ENCODE results near the gene SPATA13. TPM values are rescaled to one million over a fixed set of nuclear protein-coding genes. Genes with fewer than 3 reads are reported as not detected.
"Not testable (repeated sequence)": the region's sequence is repeated elsewhere in the genome, so short reads cannot be mapped to it uniquely, and the experiment has no call there.

Gene SPATA13
- 11.6 TPM for total RNA-seq
- long read RNA-seq, full-length matches to known transcripts, result 10 of 25 reads
- long read RNA-seq, partial matches to known transcripts, result 4 of 25 reads
- long read RNA-seq, other reads (novel, unspliced or antisense), result 11 of 25 reads

DNA sequence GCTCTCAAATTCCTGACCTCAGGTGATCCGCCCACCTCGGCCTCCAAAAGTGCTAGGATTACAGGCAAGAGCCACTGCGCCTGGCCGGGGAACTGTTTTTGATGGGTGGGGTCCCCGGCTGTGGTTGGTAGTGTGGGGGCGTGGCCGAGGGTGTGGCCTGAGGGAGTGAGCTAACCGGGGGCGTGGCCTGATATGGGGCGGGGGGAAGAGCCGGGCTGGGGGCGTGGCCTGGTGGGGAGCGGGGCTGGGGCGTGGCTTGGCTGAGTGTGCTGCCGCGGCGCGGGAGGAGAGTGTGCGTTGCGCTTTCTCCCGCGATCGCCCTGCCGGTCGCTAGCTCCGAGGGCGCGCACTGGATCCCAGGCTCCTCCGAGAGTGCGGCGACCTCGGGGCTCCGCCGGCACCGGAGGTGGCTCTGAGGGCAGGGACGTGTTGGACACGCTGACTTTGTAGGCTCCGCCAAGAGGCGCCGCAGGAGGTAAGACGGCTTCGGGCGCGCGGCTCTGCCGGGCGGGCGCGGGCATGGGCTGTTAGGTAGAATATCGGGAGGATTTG lies at the start of gene SPATA13:
Gene SPATA13, plus strand, starts transcription at position 263 of the 552 bp plus-strand sequence. CDS start 62,210 bp downstream, outside the sequence.
- DNase-seq (ENCODE audit: low spot score), result peak; percentile 98

DNA sequence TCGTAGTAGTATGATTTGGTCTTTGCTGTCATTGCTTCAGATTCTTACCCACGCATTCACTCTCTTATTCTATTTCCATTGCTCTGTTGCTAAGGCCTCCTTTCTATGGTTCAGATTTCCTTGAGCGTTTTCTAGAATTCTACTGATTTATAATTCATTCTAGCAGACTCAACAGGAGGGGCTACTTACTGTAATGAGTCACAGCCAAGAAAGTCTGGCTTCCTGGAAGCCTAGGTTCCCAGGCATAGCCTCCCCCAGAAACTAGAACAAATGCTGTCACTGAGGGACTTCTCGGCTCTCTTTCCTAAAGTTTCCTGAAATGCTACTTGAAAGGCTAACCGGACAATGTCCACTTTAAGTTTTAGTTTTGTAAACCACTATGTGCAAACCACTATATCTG lies 47.7 kb upstream of the SPATA13 start:
- no peak for DNase-seq (ENCODE audit: low spot score)

DNA sequence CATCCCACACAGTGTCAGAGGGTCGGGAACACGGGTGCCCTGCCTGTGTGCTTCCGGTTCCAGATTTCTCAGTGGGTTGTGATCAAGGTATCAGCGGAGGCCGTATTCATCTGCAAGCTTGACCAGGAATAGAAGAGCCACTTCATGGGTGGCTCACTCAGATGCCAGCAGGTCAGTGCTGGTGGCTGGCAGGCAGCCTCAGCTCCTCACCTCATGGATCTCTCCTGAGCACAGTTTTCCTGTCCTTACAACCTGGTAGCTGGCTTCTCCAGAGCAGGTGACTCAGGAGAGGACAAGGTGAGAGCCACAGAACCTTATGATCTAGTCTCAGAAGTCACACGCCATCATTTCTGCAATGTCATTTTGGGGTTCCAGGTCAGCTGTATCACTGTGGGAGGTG lies 44.8 kb upstream of the SPATA13 start:
- no peak for DNase-seq (ENCODE audit: low spot score)

DNA sequence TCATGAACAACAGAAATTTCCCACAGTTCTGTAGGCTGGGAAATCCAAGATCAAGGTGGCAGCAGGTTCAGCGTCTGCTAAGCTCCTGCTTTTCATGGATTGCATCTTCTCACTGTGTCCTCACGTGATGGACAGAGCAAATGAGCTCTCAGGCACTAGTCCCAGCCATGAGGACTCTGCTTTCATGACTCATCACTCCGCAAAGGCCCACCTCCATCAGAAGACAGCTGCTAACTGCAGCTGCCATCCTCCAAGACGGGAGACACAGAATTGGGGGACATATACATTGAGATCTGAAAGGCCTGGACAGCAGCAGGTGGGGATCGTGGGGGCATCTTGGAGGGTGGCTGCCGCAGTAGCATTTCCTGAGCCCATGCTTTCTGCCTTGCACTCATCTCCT lies 44.4 kb upstream of the SPATA13 start:
- no peak for DNase-seq (ENCODE audit: low spot score)

DNA sequence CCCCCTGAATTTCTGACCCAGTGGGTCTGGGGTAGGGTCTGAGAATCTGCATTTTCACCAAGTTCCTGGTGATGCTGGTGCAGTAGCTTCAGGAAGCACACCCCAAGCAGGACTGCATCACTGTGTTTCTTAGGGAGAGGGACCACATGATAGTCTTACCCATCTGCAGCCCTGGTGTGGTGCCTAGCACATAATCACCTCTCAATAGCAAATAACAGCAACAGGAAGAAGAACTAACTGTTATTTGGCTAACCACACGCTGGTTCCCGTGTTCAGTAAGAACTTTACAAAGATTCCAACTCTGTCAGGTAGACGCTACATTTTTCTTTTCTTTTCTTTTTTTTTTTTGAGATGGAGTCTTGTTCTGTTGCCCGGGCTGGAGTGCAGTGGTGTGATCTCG lies 41.9 kb upstream of the SPATA13 start:
- DNase-seq (ENCODE audit: low spot score), result no peak

DNA sequence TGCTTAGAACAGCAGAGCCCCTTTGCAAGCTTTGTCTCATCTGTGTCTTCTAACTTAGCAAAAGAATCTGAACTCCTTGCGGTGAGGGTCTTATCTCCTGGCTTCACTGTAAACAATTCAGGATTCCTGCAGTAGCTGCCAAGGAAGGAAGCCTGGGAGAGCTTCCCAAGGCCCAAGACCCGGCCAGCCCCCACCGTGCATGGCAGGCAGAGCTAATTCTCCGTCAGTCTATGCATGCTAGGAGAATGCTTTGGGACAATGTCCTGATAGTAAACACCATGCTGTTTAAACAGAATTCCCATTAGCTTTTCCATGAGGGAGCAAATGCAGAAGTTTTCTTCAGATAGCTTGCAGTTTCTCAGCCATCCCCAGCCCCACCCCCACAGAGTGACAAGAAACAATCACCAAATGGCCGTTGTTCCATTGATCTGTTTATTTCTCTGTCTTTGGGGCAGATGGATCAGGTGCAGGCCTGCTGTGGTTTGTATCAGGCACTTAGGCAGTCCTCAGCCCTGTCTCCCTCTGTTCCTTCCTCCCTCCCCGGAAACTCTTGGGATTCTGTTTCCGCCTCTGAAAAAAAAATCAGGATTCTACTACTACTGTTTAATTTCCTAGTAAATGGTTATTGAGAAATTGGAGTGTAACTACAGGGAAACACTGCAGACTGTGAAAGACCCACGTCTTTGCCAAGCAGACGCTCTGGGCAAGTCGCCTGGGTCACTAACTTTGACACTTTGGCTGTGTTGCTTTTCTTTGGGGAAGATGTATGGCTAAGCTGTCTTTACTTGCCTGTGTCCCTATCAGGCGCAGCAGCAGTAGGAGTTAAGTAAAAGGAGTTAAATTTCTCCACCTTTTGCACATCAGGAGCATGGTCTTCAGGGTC lies 40.7 kb upstream of the SPATA13 start:
- no peak for DNase-seq (ENCODE audit: low spot score)

DNA sequence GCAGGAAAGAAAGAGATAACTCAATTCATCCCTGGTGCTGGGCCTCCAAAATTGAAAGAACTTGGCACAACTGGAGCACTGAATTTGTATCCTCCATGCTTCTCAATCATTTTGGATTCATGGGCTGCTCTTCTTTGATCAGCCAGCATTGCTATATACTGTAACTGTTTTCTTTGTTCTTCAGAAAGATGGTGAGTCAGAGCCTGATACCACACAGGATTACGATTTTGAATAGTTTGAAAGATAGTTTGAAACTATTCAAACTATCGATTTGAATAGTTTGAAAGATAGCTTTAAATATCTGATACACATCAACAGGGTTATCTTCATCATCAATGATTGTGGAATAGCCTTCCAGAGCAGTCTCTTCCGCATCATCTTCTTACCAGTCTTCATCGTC lies 38.5 kb upstream of the SPATA13 start:
- DNase-seq (ENCODE audit: low spot score), result not testable (repeated sequence)

DNA sequence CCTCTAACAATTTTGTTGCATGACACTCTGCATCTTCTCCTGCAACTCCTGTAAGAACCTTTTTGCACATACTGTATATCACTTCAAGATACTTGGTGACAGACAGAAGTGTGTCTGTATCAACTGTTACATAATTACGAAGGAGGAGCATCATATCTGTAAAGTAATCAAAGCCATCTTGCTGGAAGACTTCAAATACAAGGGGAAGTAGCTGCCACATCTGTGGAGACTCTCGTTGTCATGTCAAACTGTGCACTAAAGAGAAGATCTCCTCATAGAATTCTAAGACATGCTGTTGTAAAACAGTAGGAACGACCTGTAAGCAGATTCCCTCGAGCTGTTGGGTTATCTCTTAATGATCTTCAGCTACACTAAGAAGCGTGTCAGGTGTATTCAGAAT lies 38.0 kb upstream of the SPATA13 start:
- no peak for DNase-seq (ENCODE audit: low spot score)

DNA sequence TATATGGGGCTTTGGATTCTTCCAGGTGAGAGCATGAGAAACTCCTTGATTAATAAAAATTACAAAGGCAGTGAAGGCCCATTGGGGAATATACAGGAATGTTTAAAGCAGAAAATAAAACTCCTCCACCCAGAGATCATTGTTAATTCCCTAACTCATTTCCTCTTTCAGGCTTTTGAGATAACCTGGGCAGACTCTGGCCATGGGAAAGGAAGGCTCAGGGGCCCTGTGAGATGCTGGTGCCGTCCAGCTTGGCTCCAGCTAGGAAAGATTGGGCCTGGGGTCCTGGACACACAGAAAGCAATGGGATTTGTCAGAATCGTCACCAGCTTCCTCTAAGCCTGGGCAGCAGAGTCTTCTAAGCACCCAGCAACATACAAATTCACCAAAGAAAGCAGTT lies 36.8 kb upstream of the SPATA13 start:
- no peak for DNase-seq (ENCODE audit: low spot score)

DNA sequence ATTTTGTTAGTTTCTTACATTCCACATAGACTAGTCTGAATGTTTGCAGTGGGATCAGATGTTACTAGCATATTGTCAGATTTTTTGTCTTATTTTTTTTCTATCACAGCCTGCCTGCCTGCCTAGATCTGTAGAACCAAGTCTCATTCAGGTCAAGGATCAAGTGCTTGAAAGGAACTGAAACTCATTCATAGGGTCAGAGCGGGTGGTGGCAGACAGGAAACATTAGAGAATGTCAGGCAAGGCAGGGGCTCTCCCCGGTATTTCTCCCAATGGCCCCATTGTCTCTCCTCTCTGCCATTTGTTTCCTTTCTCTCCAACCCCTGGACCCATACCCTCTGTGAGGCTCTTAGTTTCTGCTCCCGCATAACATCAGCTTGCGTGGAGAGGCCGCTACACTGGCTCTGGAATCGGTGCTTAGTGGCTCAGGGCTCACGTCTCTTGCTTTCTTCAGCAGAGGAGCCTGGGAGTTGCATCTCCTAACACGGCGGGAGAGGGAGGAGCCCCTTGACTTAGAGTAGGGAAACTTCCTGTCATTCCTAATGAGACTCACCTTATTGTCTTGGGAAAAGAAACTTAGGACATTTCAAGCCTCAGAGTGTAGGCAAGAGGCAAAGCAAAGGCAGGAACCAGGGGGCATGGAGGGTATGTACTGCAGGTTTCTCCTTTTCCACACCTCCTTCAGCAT lies 35.6 kb upstream of the SPATA13 start:
- no peak for DNase-seq (ENCODE audit: low spot score)

DNA sequence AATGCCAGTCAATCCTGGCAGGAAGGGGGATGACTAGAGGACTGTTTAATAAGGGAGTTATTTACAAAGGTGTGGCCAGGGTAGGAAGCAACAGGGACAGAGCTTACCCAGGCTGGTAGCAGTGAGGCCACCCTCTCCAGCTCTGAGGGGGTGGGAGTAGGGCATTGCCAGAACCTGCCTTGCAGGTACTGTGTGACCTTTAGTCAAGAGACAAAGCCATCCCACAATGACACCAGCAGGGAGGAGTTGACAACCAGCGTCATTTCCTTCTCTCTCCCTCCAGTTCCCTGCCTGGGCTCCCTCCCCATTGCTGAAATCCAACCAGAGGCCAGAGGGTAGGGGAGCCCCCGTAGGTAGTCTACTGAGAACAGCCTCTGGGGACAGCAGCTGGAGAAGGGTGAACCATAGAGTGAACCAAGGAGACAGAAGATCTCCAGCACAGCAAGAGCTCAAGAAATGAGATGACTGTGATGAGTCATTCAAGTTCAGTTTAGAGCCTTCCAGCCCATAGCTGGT lies 33.3 kb upstream of the SPATA13 start:
- no peak for DNase-seq (ENCODE audit: low spot score)

DNA sequence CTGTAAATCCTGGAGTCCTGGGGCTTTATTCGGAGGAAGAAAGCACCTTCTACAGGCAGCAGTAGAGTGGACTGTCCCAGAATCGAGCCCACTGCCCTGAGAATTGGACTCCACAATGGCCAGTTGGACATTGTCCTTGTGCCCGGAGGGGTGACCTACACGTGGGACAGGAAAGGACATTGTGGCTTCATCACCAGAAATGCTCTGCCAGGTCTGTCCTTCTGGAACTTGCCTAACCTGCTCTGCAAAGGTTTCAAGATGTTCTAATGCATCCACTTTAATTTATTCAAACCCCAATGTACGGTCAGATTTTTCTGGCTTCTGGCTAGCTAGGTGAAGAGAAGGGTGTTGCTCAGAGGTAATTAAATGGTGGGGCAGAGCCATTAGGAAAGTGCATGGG lies 32.4 kb upstream of the SPATA13 start:
- no peak for DNase-seq (ENCODE audit: low spot score)

DNA sequence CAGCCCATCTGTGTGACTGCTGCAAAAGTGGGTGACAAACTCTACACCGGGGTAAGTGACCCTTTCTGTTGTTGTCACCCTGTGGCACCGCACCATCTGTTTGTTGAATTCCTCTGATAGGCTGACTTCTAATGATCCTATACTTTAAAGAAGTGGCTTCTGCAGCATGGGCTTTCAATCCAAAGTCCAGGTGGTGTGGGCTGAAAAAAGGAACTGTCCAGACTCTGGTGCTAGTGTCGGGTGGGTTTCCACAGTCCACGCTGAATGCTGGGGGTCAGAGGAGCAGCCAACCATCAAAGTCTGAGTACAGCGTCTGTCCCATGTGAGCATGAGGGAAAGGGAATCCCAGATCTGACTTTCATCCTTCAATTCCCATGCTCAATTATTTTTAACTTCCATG lies 31.6 kb upstream of the SPATA13 start:
- DNase-seq (ENCODE audit: low spot score), result no peak

DNA sequence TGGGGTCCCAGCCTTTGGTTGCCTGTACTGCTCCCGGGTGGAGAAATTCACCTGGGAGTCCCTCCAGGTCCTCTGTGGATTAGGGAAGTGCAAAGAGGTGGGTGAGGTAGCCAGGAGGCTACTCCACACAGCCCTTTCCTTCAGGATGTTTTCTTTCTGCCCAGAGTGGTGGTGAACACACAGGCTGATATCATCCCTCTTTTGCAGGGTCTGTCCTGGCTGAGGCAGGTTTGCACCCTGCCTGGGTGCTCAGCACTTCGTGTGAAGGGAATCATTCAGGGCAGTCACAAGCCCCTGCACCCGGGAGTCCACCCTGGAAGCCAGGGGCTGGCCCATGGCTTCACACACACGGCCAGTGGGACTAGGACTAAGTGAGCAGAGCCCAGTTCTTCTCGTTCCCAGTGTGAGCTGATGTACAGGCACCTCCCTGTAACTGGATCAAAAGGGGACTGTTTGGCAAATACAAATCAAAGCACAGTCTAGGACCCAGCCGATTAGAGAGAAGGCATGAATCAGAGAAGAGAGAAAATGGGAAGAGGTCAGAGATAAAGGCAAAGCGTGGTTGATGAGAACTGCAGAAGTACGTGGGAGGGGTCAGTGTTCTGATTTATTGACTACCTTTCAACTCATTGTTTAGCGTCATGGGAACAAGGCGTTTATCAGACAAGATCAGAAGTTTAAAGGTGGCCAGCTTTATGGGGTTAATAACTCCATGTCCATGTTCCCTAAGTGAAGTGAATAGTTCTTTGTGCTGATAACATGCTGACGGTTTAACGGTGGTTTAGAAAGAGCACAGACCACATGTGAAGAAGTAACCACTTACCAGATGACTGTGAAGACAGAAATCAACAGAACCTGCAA lies 30.4 kb upstream of the SPATA13 start:
- DNase-seq (ENCODE audit: low spot score), result no peak

DNA sequence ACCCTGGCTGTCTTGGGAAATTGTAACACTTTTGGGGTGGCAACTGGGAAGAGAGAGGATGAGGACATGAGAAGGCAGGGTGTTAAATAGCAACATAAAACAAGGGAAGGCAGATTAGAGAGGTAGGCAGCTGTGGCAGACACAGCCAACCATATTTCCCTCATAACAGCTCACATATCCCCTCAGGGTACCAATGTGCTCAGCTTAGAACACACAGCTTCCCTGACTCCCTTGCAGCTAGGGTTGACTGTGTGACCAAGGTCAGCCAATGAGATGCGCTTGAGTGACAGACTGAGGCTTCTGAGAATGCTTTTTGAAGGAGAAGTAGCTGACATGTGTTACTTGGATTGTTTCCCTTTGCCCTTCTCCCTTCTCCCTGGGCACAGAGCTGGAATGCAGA lies 28.8 kb upstream of the SPATA13 start:
- no peak for DNase-seq (ENCODE audit: low spot score)

DNA sequence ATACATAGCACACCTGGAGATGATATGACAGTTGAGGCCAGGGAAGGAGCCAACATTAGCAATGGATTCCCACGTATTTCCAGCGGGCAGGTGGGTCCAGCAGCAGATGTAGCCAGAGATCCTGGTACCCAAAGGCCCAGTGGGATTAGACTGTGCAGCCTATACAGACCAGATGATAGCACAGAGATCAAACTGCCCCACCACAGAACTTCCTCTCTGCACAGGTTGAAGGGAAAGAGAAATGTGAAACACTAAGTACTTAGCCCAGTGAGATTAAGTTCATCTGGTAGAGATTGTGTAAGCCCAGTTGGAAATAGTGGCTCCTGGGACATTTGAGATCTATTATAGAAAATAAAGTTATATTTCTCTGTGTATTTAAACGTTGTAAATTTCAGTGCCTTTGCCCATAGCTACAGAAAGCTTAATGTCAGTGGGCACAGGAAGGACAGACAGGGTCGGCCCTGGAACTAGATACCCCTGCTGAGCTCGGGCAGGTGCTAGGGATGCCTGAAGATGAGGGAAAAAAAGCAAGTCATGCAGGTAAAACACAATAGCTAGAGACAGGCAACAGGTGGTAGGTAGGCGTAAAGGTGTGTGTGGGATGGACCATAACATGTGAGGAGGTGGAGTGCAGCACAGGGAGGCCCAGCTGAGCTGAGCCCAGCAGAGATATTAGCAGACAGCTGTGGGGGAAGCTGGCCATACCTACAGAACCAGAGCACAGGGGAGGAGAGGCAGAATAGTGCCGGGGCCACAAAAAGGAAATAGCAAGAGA lies 27.3 kb upstream of the SPATA13 start:
- DNase-seq (ENCODE audit: low spot score), result no peak

DNA sequence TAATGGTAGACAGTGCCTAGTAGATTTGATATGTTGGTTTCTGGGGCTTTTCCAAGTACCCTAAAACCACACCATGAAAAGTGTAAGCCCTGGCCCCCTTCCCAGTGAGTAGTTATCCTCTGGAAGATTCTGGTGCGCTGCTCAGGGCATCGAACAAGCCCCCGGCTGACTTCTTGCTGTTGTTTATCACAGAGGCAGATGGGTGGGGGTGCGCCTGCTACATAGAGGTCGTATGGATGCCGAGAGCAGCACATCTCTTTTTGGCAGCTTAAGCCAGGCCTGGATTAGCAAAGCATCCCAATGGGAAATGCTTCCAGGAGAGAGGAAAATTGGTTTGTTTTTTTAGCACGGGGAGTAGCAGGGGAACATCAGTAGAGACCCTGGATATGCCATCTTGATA lies 26.3 kb upstream of the SPATA13 start:
- DNase-seq (ENCODE audit: low spot score), result no peak

DNA sequence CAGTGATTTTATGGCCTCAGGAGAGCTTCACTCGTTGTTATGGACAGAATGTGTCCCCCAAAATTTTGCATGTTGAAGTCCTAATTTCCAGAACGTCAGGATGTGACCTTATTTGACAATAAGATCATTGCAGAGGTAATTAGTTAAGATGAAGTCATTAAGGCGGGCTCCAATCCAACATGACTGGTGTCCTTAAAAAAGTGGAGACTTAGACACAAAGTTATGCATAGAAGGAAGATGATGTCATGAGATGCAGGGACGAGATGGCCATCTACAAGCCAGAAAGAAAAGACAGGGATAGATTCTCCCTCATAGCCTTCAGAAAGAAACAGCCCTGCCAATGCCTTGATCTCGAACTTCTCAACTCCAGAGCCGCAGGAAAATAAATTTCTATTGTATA lies 25.8 kb upstream of the SPATA13 start:
- DNase-seq (ENCODE audit: low spot score), result no peak

DNA sequence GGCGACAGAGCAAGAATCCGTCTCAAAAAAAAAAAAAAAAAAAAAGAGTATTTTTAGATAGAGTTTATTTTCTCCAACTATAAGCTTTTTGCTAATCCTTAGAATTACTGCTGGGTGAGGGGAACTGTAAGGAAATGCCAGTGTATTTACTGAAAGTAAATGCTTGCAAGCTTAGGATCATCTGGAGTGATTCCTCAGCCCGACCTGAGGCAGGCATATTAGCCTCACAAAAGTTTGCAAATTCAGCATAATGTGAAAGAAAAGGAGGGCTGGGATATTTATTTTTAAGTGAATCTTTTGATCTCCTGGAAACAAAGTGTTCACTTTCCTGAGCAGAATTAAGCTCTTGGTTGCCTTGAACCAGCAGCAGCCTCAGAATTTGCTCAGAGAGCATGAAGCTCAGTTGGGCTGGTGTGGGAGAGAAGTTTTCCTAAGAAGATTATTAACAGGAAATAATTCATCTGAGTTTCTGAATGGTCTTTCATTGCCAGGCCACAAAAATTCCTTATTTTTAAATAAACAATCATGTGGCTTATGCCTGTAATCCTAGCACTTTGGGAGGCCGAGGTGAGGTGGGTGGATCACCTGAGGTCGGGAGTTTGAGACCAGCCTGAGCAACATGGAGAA lies 24.7 kb upstream of the SPATA13 start:
- no peak for DNase-seq (ENCODE audit: low spot score)

DNA sequence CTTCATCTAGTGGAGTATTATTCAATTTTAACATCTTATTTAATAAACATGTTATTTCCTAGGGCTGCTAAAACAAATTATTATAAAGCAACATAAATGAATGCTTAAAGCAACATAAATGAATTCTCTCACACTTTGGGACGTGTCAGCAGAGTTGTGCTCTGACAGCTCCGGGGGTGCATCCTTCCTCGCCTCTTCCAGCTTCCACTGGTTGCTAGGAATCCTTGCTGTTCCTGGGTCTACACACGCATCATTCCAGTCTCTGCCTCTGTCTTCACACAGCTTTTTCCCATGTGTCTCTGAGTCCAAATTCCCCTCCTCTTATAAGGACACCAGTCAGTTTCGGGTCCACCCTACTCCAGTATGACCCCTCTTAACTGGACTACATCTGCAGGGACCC lies 21.6 kb upstream of the SPATA13 start:
- DNase-seq (ENCODE audit: low spot score), result no peak

Data from mesenteric fat pad (tissue), 1 donor.